T-helper 17 cell (primary cell): ENCODE measurements around the gene SULT1A3. TPM values are rescaled to one million over a fixed set of nuclear protein-coding genes. Genes with fewer than 3 reads are reported as not detected.
A peak's percentile ranks its signal among the peaks of the same experiment; 100 is the strongest.
"Not testable (repeated sequence)": the region's sequence is repeated elsewhere in the genome, so short reads cannot be mapped to it uniquely, and the experiment has no call there.

Experiments used
- ATAC-seq: fragments of 150-1000 bp; cut with Tn5 transposase; 2 replicates; pipeline ENCODE4 v1.10.0; 2021; ENCODE audit warnings: mild to moderate bottlenecking, moderate library complexity
- DNase-seq, 3 donors: peaks; one replicate each; pipeline versions ENCODE4 v3.0.0 to v3.0.0-alpha.2; 2020 to 2021
- H3K9me3 ChIP-seq: one replicate; pipeline ENCODE4 v1.7.0; 2013; ENCODE audit warnings: low read length, mild to moderate bottlenecking; ENCODE audit not compliant: control insufficient read depth, poor library complexity, severe bottlenecking
- H3K27ac Mint-ChIP-seq: one replicate; pipeline ENCODE4 v1.8.0; 2022; ENCODE audit warnings: mild to moderate bottlenecking, moderate library complexity, mixed read lengths
- H3K27me3 Mint-ChIP-seq: one replicate; pipeline ENCODE4 v1.8.0; 2022; ENCODE audit warnings: mixed read lengths
- H3K36me3 Mint-ChIP-seq: one replicate; pipeline ENCODE4 v1.8.0; 2022; ENCODE audit warnings: low read depth, mixed read lengths
- H3K4me1 Mint-ChIP-seq: one replicate; pipeline ENCODE4 v1.8.0; 2022; ENCODE audit warnings: mild to moderate bottlenecking, mixed read lengths
- H3K4me3 Mint-ChIP-seq: one replicate; pipeline ENCODE4 v1.8.0; 2022; ENCODE audit warnings: mild to moderate bottlenecking, moderate library complexity, mixed read lengths
- total RNA-seq, 4 donors: library from RNA in 2 of 4; stranded (reverse) in 2 of 4; gene quantifications; one replicate each; pipeline ENCODE4 v1.2.3 and lab custom pipeline; 2022 to 2026

Gene SULT1A3
- 10 to 100 TPM; 28.8 to 30.0 TPM for total RNA-seq
- total RNA-seq (lab: John Stamatoyannopoulos, UW), result 0.08 to 0.12 reads per million in 2 donors

DNA sequence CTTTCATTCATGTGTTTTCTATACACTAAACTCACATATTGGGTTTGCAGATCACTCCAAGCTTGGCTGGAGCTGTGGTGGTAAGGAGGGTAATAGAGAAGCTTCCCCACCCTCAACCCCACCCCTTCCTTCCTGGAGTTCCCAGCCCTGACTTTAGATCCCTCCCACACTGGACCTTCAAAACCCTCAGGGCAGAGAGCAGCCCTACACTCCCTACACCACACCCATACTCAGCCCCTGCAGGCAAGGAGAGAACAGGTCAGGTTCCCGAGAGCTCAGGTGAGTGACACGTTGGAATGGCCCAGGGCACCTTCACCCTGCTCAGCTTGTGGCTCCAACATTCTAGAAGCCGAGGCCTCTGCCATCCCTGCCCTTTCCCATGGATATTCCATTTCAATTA lies at the start of gene SULT1A3:
SULT1A3 (plus strand) TSS at position 207 of the 400 bp plus-strand sequence. CDS start 1,474 bp downstream, outside the sequence.
- DNase-seq, H3K4me1 Mint-ChIP-seq, H3K27ac Mint-ChIP-seq, H3K9me3 ChIP-seq, H3K4me3 Mint-ChIP-seq, H3K27me3 Mint-ChIP-seq, ATAC-seq, H3K36me3 Mint-ChIP-seq: not testable (repeated sequence)

- H3K27me3 Mint-ChIP-seq, result no peaks in the 10 kb centered on the region
- no peaks in the 10 kb centered on the region for H3K36me3 Mint-ChIP-seq
Observed at GRCh38 chr16:30151091-30151490, 48.0 kb upstream of the SULT1A3 start.

DNA sequence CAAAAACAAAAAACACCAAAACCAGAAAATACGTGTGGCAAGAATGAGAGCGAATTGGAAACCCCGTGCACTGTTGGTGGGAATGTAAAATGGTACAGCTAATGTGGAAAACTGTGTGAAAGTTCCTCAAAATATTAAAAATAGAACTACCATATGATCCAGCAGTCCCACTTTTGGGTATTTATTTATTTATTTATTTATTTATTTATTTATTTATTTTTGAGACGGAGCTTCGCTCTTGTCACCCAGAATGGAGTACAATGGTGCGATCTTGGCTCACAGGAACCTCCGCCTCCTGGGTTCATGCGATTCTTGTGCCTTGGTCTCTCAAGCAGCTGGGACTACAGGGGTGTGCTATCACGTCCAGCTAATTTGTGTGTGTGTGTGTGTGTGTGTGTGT lies 46.5 kb upstream of the SULT1A3 start:
- H3K27ac Mint-ChIP-seq, result no peak overlapping the region
- H3K4me1 Mint-ChIP-seq, result peaks cover 4% of the 10 kb centered on the region
- no peaks in the 10 kb centered on the region for H3K27me3 Mint-ChIP-seq
- ATAC-seq, result no peak
- H3K9me3 ChIP-seq, result peaks cover 5% of the 10 kb centered on the region
- no peak overlapping the region for H3K4me3 Mint-ChIP-seq
- no peak for DNase-seq
- no peaks in the 10 kb centered on the region for H3K36me3 Mint-ChIP-seq

More at GRCh38 chr16:30151091-30151490, 48.0 kb upstream of the SULT1A3 start:
- Mint-ChIP-seq H3K4me1 (peaks cover 2% of the 10 kb centered on the region), H3K27ac (no peak overlapping the region), H3K4me3 (no peak overlapping the region)
- DNase-seq (no peak), ATAC-seq (no peak)
- H3K9me3 ChIP-seq, result peaks cover 5% of the 10 kb centered on the region

DNA sequence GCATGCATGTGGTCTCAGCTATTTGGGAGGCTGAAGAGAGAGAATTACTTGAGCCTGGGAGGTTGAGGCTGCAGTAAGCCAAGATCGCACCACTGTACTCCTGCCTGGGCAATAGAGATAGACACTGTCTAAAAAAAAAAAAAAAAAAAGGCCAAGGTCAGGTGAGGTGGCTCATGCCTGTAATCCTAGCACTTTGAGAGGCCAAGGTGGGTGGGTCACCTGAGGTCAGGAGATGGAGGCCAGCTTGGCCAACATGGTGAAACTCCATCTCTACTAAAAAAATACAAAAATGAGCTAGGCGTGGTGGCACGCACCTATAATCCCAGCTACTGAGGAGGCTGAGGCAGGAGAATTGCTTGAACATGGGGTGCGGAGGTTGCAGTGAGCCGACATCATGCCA lies 43.9 kb upstream of the SULT1A3 start:
- DNase-seq, result no peak
- H3K4me3 Mint-ChIP-seq, result no peak overlapping the region
- no peak overlapping the region for H3K27ac Mint-ChIP-seq
- no peaks in the 10 kb centered on the region for H3K27me3 Mint-ChIP-seq
- H3K4me1 Mint-ChIP-seq, result peaks cover 4% of the 10 kb centered on the region
- peaks cover under 1% of the 10 kb centered on the region for H3K9me3 ChIP-seq
- H3K36me3 Mint-ChIP-seq, result no peaks in the 10 kb centered on the region
- ATAC-seq, result no peak

GRCh38 chr16:30157214-30157613 lies 41.8 kb upstream of the SULT1A3 start:
- Mint-ChIP-seq H3K27ac (no peak overlapping the region), H3K4me3 (no peak overlapping the region), H3K36me3 (no peaks in the 10 kb centered on the region), H3K27me3 (no peaks in the 10 kb centered on the region), H3K4me1 (peaks cover 4% of the 10 kb centered on the region)
- ATAC-seq (no peak), DNase-seq (no peak)
- no peaks in the 10 kb centered on the region for H3K9me3 ChIP-seq

- H3K4me3 Mint-ChIP-seq, result no peak overlapping the region
- H3K9me3 ChIP-seq, result no peaks in the 10 kb centered on the region
- H3K27me3 Mint-ChIP-seq, result no peaks in the 10 kb centered on the region
- DNase-seq, result no peak
- peaks cover 2% of the 10 kb centered on the region for H3K36me3 Mint-ChIP-seq
- H3K27ac Mint-ChIP-seq, result no peak overlapping the region
- ATAC-seq, result no peak
- peaks cover 22% of the 10 kb centered on the region for H3K4me1 Mint-ChIP-seq
Observed at GRCh38 chr16:30163538-30163937, 35.5 kb upstream of the SULT1A3 start.

GRCh38 chr16:30166202-30166902 lies 32.7 kb upstream of the SULT1A3 start:
- no peaks in the 10 kb centered on the region for H3K27me3 Mint-ChIP-seq
- no peaks in the 10 kb centered on the region for H3K9me3 ChIP-seq
- H3K4me1 Mint-ChIP-seq, result peaks cover 22% of the 10 kb centered on the region
- DNase-seq (no peak), ATAC-seq (peak; percentile 51)
- peaks cover 2% of the 10 kb centered on the region for H3K36me3 Mint-ChIP-seq
- H3K4me3 Mint-ChIP-seq, result peak overlapping the region; percentile 60
- peak overlapping the region; percentile 39 for H3K27ac Mint-ChIP-seq

GRCh38 chr16:30168746-30169145 lies 30.3 kb upstream of the SULT1A3 start:
- not testable (repeated sequence) for H3K4me3 Mint-ChIP-seq, ATAC-seq, H3K9me3 ChIP-seq, H3K27me3 Mint-ChIP-seq, DNase-seq, H3K27ac Mint-ChIP-seq, H3K36me3 Mint-ChIP-seq
- peaks cover 19% of the 10 kb centered on the region for H3K4me1 Mint-ChIP-seq

DNA sequence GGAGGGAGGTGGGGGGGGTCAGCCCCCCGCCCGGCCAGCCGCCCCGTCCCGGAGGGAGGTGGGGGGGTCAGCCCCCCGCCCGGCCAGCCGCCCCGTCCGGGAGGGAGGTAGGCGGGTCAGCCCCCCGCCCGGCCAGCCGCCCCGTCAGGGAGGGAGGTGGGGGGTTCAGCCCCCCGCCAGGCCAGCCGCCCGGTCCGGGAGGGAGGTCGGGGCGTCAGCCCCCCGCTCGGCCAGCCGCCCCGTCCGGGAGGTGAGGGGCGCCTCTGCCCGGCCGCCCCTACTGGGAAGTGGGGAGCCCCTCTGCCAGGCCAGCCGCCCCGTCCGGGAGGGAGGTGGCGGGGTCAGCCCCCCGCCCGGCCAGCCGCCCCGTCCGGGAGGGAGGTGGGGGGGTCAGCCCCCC lies 29.6 kb upstream of the SULT1A3 start:
- H3K27ac Mint-ChIP-seq, ATAC-seq, DNase-seq, H3K4me3 Mint-ChIP-seq, H3K27me3 Mint-ChIP-seq, H3K9me3 ChIP-seq, H3K36me3 Mint-ChIP-seq: not testable (repeated sequence)
- H3K4me1 Mint-ChIP-seq, result peaks cover 19% of the 10 kb centered on the region

DNA sequence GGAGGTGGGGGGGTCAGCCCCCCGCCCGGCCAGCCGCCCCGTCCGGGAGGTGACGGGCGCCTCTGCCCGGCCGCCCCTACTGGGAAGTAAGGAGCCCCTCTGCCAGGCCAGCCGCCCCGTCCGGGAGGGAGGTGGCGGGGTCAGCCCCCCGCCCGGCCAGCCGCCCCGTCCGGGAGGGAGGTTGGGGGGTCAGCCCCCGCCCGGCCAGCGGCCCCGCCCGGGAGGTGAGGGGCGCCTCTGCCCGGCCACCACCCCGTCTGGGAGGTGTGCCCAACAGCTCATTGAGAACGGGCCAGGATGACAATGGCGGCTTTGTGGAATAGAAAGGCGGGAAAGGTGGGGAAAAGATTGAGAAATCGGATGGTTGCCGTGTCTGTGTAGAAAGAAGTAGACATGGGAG lies 28.9 kb upstream of the SULT1A3 start:
- not testable (repeated sequence) for DNase-seq, H3K27ac Mint-ChIP-seq, H3K36me3 Mint-ChIP-seq, H3K9me3 ChIP-seq, ATAC-seq, H3K27me3 Mint-ChIP-seq, H3K4me3 Mint-ChIP-seq
- peaks cover 17% of the 10 kb centered on the region for H3K4me1 Mint-ChIP-seq

DNA sequence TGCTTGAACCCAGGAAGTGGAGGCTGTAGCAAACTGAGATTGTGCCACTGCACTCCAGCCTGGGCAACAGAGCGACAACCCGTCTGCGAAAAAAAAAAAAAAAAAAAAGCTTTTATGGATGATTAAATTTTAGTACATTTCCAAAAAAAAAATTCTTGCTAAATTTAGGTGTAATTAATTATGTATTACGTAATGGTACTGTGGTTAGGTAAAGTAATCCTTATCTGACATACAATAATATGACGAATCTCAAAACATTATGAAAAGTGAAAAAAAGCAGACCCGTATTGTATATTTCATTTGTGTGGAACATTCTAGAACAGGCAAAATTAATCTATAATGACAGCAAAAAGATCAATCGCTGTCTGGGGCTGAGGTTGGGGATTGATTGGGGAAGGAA lies 26.0 kb upstream of the SULT1A3 start:
- DNase-seq (no peak), ATAC-seq (no peak)
- no peak overlapping the region for H3K4me3 Mint-ChIP-seq
- no peaks in the 10 kb centered on the region for H3K36me3 Mint-ChIP-seq
- no peak overlapping the region for H3K27ac Mint-ChIP-seq
- no peaks in the 10 kb centered on the region for H3K4me1 Mint-ChIP-seq
- no peaks in the 10 kb centered on the region for H3K9me3 ChIP-seq
- no peaks in the 10 kb centered on the region for H3K27me3 Mint-ChIP-seq

GRCh38 chr16:30176876-30177275 lies 22.2 kb upstream of the SULT1A3 start:
- not testable (repeated sequence) for H3K9me3 ChIP-seq, DNase-seq, H3K4me1 Mint-ChIP-seq, ATAC-seq, H3K27me3 Mint-ChIP-seq, H3K36me3 Mint-ChIP-seq, H3K4me3 Mint-ChIP-seq, H3K27ac Mint-ChIP-seq

DNA sequence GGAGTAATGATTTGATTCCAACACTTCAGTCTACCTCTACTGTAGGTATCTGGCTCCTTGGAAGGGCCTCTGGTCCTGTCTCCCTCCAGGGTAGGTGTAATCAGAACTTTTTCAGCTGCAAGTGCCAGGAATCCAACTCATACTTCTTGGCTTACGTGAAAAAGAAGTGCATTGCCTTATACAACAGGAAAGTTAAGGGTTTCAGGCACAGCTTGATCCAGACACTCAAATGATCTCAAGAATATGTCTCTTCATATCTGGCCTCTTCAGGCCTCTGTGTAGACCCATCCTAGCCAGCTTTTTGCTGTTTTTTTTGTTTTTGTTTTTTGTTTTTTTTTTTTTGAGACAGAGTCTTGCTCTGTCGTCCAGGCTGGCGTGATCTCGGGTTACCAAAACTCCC lies 19.9 kb upstream of the SULT1A3 start:
- Mint-ChIP-seq H3K27me3 (no peaks in the 10 kb centered on the region), H3K27ac (no peak overlapping the region), H3K4me1 (peaks cover 10% of the 10 kb centered on the region), H3K36me3 (peaks cover 2% of the 10 kb centered on the region), H3K4me3 (no peak overlapping the region)
- H3K9me3 ChIP-seq, result no peaks in the 10 kb centered on the region
- ATAC-seq (no peak), DNase-seq (no peak)

DNA sequence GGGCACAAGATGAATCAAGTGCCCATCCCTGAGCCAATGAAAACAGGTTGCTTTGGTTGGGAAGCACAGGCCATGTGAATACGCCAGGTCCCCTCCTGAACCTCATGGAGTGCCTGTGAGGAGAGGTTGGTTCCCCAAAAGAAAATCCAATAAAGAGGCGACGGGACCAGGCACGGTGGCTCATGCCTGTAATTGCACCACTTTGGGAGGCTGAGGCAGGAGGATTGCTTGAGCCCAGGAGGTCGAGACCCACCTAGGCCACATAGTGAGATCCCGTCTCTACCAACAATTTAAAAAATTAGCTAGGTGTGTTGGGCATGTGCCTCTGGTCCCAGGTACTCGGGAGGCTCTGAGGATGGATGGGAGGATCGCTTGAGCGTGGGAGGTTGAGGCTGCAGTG lies 19.1 kb upstream of the SULT1A3 start:
- Mint-ChIP-seq H3K4me3 (no peak overlapping the region), H3K36me3 (peaks cover 9% of the 10 kb centered on the region), H3K27ac (no peak overlapping the region), H3K27me3 (no peaks in the 10 kb centered on the region), H3K4me1 (peaks cover 14% of the 10 kb centered on the region)
- DNase-seq (no peak), ATAC-seq (no peak)
- H3K9me3 ChIP-seq, result no peaks in the 10 kb centered on the region
